ENCODE data around the gene ZNF57.
"Not testable (repeated sequence)": the region's sequence is repeated elsewhere in the genome, so short reads cannot be mapped to it uniquely, and the experiment has no call there.

ZNF57 gene

DNA sequence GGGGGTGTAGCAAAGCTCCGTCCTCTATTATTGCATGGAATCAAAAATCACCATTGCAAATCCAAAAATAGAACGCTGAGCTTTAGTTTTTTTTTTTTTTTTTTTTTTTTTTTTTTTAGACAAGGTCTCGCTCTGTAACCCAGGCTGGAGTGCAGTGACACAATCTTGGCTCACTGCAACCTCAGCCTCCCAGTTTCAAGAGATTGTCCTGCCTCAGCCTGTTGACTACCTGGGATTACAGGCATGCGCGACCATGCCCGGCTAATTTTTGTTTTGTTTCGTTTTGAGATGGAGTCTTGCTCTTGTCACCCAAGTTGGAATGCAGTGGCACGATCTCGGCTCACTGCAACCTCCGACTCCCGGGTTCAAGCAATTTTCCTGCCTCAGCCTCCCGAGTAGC is 59.4 kb downstream of the ZNF57 start:
- no peak for DNase-seq

DNA sequence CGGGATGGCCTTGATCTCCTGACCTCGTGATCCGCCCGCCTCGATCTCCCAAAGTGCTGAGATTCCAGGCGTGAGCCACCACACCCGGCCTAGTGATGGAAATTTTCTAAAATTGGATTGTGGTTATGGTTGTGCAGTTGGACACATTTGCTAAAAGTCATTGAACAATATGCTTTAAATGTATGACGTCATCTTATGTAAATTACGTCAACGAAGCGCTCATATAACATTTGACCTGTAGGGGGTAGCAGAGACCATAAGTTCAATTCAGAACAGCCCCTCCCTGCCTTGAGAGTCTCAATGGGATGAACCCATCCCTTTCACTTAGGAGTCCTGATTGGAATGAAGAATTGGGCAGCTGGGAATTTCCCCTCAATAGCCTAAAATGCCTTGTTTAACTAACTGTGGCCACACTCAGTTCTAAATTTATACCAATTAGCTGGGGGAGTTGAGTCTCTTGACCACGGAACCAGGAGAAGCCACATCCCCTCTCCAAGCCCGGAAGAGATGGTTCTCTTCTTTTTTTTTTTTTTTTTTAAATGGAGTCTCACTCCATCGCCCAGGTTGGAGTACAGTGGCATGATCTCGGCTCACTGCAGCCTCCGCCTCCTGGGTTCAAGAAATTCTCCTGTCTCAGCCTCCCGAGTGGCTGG is 61.4 kb downstream of the ZNF57 start:
- peak; percentile 58 to 87 for DNase-seq

DNA sequence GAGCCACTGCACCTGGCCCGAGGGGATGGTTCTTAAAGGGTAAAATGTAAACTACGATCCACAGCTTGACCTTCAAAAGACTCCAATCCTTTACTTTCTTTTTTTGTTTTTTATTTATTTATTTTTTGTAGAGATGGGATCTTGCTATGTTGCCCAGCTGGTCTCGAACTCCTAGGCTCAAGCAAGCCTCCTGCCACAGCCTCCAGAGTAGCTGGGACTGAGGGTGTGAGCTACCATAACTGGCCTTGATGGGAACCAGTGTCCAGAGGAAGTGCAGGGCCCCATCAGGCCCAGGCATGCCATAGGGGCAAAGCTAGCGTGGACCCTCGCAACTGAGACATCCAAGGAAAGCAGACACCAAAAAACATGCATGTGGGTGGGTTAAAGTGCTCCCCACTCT is 62.4 kb downstream of the ZNF57 start:
- no peak for DNase-seq

DNA sequence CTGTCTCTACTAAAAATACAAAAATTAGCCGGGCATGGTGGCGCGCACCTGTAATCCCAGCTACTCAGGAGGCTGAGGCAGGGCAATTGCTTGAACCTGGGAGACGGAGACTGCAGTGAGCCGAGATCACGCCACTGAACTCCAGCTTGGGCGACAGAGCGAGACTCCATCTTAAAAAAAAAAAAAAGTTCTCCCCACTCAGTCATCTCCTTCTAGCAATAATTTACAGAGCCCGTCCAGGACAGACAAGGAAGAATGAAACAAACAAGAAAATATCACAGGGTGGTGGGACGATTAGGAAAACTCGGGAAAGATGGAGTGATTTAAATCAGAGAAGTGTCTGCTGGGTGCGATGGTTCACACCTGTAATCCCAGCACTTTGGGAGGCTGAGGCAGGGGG is 62.9 kb downstream of the ZNF57 start:
- DNase-seq, result not testable (repeated sequence)

DNA sequence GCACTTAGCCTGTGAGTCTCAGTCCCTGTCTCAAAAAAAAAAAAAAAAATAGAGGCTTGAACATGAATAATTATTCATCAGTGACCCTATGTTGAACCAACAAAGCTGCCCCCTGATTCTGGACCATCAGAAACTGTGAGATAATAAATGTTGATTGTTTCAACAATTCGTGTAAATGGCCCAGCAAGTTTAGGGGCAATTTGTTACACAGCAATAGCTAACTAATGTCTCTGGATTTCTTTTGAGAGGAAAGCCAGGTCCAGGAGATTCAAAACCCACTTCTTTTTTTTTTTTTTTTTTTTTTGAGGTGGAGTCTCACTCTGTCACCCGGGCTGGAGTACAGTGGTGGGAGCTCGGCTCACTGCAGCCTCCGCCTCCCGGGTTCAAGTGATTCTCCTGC is 64.1 kb downstream of the ZNF57 start:
- DNase-seq, result no peak

DNA sequence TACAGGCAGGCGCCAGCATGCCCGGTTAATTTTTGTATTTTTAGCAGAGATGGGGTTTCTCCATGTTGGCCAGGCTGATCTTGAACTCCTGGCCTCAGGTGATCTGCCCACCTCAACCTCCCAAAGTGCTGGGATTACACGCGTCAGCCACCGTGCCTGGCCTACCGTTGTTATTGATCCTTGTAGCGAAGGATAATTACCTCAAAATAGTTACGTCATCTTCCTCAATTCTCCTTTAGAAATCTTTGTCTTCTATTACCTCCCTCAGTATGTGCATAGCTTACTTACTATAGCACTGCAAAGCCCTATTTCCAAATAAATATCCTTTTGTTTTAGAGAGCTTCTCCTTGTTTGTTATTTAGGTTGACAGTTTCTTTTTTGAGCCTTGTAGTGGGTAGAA is 67.2 kb downstream of the ZNF57 start:
- no peak for DNase-seq
